Breast epithelium (tissue), 4 donors: ENCODE measurements around the gene DKK3. TPM values are rescaled to one million over a fixed set of nuclear protein-coding genes. Genes with fewer than 3 reads are reported as not detected.

Experiments
- DNase-seq, 2 donors: peaks; one replicate each; pipeline ENCODE4 v3.0.0-alpha.2; 2019; ENCODE audit warnings: low spot score in 2 of 2
- H3K27ac ChIP-seq, 2 donors: fragments of 200-600 bp; sonication (generic) in 1 of 2; one replicate each; pipeline ENCODE4 v1.5.1; 2016 to 2019; ENCODE audit warnings: mild to moderate bottlenecking in 1 of 2
- H3K27me3 ChIP-seq, 2 donors: fragments of 200-600 bp; sonication (generic) in 1 of 2; one replicate each; pipeline versions ENCODE4 v1.5.1 to v1.6.0; 2017 to 2019; ENCODE audit warnings: control low read depth in 1 of 2, mild to moderate bottlenecking in 1 of 2
- H3K36me3 ChIP-seq: fragments of 200-600 bp; one replicate; pipeline ENCODE4 v1.5.1; 2019
- H3K4me1 ChIP-seq, 2 donors: fragments of 200-600 bp; sonication (generic); one replicate each; pipeline ENCODE4 v1.5.1; 2016 to 2019; ENCODE audit warnings: control low read depth in 1 of 2
- H3K4me3 ChIP-seq, 3 donors: fragments of 200-600 bp; sonication (generic); 1 replicate in 2 of 3; 2 replicates in 1 of 3; pipeline ENCODE4 v1.5.1; 2016 to 2019; ENCODE audit warnings: mild to moderate bottlenecking in 3 of 3, moderate library complexity in 2 of 3
- H3K9me3 ChIP-seq, 2 donors: fragments of 200-600 bp; sonication (generic) in 1 of 2; one replicate each; pipeline ENCODE4 v1.5.1; 2016 to 2019; ENCODE audit warnings: control low read depth in 1 of 2
- POLR2A ChIP-seq: fragments of 450-650 bp; IDR thresholded peaks from one replicate; pipeline ENCODE4 v1.6.1; 2016; ENCODE audit warnings: antibody characterized with exemption, mild to moderate bottlenecking, moderate library complexity
- POLR2AphosphoS5 ChIP-seq, 3 donors: sonication (generic); formaldehyde crosslinking; IDR thresholded peaks; one replicate each; pipeline ENCODE4 v1.6.1; 2017; ENCODE audit warnings: antibody characterized with exemption in 3 of 3
- intact Hi-C: fragments of 100-400 bp; cut with DNase I; formaldehyde crosslinking; loops from one replicate; pipeline ENCODE4 v1.15.1; 2023; ENCODE audit warnings: low total_unique reads
- total RNA-seq, 3 donors: library from RNA; depleted of rRNA; stranded (reverse); fragments of >200 nt; gene quantifications; one replicate each; pipeline ENCODE4 v1.1.0, GENCODE V29; 2016
- TF ChIP-seq, protein P1 (sequence below), 3 donors: fragments of 450-650 bp; IDR thresholded peaks; one replicate each; pipeline ENCODE4 v1.5.1; 2016 to 2017; ENCODE audit warnings: antibody characterized with exemption in 3 of 3, mild to moderate bottlenecking in 3 of 3, moderate library complexity in 3 of 3

The DKK3 gene
- total RNA-seq, 3 donors from 2014 or later = 18.2 to 88.5 (median 87.1) TPM

- TF ChIP-seq POLR2A = no peak
- TF ChIP-seq POLR2AphosphoS5 (IDR thresholded peaks at IDR 0.05) = no peak
- TF ChIP-seq, protein P1, sequence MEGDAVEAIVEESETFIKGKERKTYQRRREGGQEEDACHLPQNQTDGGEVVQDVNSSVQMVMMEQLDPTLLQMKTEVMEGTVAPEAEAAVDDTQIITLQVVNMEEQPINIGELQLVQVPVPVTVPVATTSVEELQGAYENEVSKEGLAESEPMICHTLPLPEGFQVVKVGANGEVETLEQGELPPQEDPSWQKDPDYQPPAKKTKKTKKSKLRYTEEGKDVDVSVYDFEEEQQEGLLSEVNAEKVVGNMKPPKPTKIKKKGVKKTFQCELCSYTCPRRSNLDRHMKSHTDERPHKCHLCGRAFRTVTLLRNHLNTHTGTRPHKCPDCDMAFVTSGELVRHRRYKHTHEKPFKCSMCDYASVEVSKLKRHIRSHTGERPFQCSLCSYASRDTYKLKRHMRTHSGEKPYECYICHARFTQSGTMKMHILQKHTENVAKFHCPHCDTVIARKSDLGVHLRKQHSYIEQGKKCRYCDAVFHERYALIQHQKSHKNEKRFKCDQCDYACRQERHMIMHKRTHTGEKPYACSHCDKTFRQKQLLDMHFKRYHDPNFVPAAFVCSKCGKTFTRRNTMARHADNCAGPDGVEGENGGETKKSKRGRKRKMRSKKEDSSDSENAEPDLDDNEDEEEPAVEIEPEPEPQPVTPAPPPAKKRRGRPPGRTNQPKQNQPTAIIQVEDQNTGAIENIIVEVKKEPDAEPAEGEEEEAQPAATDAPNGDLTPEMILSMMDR (IDR thresholded peaks at IDR 0.05) = no peak
- Histone ChIP-seq H3K4me1 (peaks cover 0 to 6% of the 10 kb centered on the region in 2 donors), H3K9me3 (no peaks in the 10 kb centered on the region), H3K36me3 (no peaks in the 10 kb centered on the region), H3K27ac (no peak overlapping the region), H3K4me3 (no peak overlapping the region), H3K27me3 (no peaks in the 10 kb centered on the region)
- DNase-seq = no peak
- intact Hi-C loops = no loop called here
These were observed 10.2 kb downstream of the DKK3 start for GRCh38 chr11:11998091-11998781.

GRCh38 chr11:11997049-11997322 is 11.4 kb downstream of the DKK3 start:
- Histone ChIP-seq H3K9me3 (no peaks in the 10 kb centered on the region), H3K4me1 (peaks cover 0 to 6% of the 10 kb centered on the region in 2 donors), H3K4me3 (no peak overlapping the region), H3K27ac (no peak overlapping the region), H3K27me3 (no peaks in the 10 kb centered on the region), H3K36me3 (no peaks in the 10 kb centered on the region)
- TF ChIP-seq, protein P1 (IDR thresholded peaks at IDR 0.05) = no peak
- no peak for TF ChIP-seq POLR2A
- no peak for TF ChIP-seq POLR2AphosphoS5 (IDR thresholded peaks at IDR 0.05)
- intact Hi-C loops = no loop called here
- no peak for DNase-seq

- H3K4me1 ChIP-seq = peaks cover 0 to 6% of the 10 kb centered on the region in 2 donors
- H3K9me3 ChIP-seq = no peaks in the 10 kb centered on the region
- H3K27ac ChIP-seq = no peak overlapping the region
- H3K27me3 ChIP-seq = no peaks in the 10 kb centered on the region
- TF ChIP-seq POLR2AphosphoS5 (IDR thresholded peaks at IDR 0.05) (no peak), POLR2A (no peak)
- TF ChIP-seq, protein P1 (IDR thresholded peaks at IDR 0.05) = no peak
- no peak overlapping the region for H3K4me3 ChIP-seq
- H3K36me3 ChIP-seq = no peaks in the 10 kb centered on the region
- intact Hi-C loops = no loop called here
- no peak for DNase-seq
These were observed 11.9 kb downstream of the DKK3 start for GRCh38 chr11:11996321-11997048.

GRCh38 chr11:11995601-11996000 is 12.8 kb downstream of the DKK3 start:
- intact Hi-C loops = no loop called here
- peaks cover 0 to 6% of the 10 kb centered on the region in 2 donors for H3K4me1 ChIP-seq
- TF ChIP-seq, protein P1 (IDR thresholded peaks at IDR 0.05) = no peak
- TF ChIP-seq POLR2AphosphoS5 (IDR thresholded peaks at IDR 0.05) (no peak), POLR2A (no peak)
- H3K4me3 ChIP-seq = no peak overlapping the region
- H3K27me3 ChIP-seq = no peaks in the 10 kb centered on the region
- H3K9me3 ChIP-seq = no peaks in the 10 kb centered on the region
- H3K36me3 ChIP-seq = no peaks in the 10 kb centered on the region
- DNase-seq = no peak
- no peak overlapping the region for H3K27ac ChIP-seq

- Histone ChIP-seq H3K4me1 (peaks cover 0 to 6% of the 10 kb centered on the region in 2 donors), H3K27me3 (no peaks in the 10 kb centered on the region), H3K27ac (peak overlapping the region; percentile 30 to 51), H3K36me3 (no peaks in the 10 kb centered on the region), H3K9me3 (no peaks in the 10 kb centered on the region), H3K4me3 (no peak overlapping the region)
- intact Hi-C loops = no loop called here
- peak in 1 of 2 donors; percentile 68 for DNase-seq
- TF ChIP-seq POLR2AphosphoS5 (IDR thresholded peaks at IDR 0.05) = no peak
- TF ChIP-seq, protein P1 (IDR thresholded peaks at IDR 0.05) = no peak
- TF ChIP-seq POLR2A = no peak
These were observed 14.6 kb downstream of the DKK3 start for GRCh38 chr11:11993839-11994238.
